Neuron (in vitro differentiated cells): ENCODE measurements around the gene CACNA1A.
"Not testable (repeated sequence)": the region's sequence is repeated elsewhere in the genome, so short reads cannot be mapped to it uniquely, and the experiment has no call there.

Source experiments
- H2AFZ ChIP-seq: one replicate; pipeline ENCODE4 v1.6.1; 2013; ENCODE audit warnings: low read depth, mild to moderate bottlenecking, inconsistent platforms, low read length, moderate library complexity
- H3K27me3 ChIP-seq: one replicate; pipeline ENCODE4 v1.6.1; 2013; ENCODE audit warnings: low read length; ENCODE audit not compliant: insufficient read depth
- H3K36me3 ChIP-seq: one replicate; pipeline ENCODE4 v1.6.1; 2013; ENCODE audit warnings: low read length; ENCODE audit not compliant: insufficient read depth
- H3K4me1 ChIP-seq: one replicate; pipeline ENCODE4 v1.6.1; 2013; ENCODE audit warnings: low read length; ENCODE audit not compliant: insufficient read depth
- H3K4me3 ChIP-seq: 2 replicates; pipeline ENCODE4 v1.5.1; 2013; ENCODE audit warnings: mild to moderate bottlenecking, low read length, moderate library complexity
- H3K9me3 ChIP-seq: one replicate; pipeline ENCODE4 v1.6.1; 2013; ENCODE audit warnings: low read length

The CACNA1A gene

DNA sequence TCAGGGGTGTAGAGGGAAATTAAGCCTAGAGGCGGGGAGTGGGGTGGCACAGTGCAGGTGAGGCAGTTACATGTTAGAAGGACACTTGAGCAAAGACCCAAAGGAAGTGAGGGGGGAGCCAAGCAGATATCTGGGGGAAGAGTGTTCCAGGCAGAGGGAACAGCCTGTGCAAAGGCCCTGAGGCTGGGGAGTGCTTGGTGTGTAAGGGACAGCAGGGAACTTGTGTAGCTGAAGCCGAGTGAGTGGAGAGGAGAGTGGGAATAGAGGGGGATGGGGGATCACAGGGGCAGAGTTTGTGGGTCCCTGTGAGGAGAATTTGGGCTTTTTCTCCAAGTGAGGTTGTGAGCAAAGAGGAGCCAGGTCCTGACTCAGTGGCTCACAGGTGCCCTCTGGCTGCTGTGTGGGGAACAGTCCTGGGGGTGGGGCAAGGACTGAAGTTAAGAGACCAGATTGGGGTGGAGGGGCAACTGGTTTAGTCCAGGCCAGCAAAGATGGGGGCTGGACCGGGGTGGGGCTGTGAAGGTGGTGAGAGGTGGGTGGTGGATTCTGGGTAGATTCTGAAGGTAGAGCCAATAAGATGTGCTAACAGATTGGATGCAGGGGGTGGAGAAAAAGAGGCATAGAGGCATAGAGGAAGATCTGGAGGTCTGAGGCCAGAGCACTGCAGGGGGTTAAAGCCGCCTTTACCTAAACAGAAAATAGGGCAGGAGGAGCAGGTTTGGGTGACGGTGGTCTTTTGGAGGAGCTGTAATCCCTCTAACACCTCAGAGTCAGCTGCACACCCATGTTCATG is 75.3 kb downstream of the CACNA1A start:
- Histone ChIP-seq H3K4me3 (no peak overlapping the region), H3K4me1 (no peaks in the 10 kb centered on the region), H3K9me3 (no peaks in the 10 kb centered on the region), H3K27me3 (no peaks in the 10 kb centered on the region), H3K36me3 (no peaks in the 10 kb centered on the region), H2AFZ (no peak overlapping the region)

DNA sequence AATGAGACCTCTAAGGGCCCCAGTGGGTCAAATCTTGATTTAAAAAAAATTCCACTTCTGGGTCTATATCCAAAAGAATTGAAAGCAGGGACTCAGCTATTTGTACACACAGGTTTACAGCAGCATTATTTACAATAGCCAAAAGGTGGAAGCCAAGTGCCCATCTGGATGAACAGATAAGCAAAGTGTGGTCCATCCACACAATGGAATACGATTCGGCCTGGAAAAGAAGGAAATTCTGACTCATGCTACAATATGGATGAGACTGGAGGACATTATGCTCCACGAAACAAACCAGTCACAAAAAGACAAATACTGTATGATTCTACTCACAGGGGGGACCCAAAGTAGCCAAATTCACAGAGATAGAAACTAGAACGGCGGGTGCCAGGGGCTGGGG is 76.7 kb downstream of the CACNA1A start:
- no peak overlapping the region for H2AFZ ChIP-seq
- no peaks in the 10 kb centered on the region for H3K27me3 ChIP-seq
- no peaks in the 10 kb centered on the region for H3K9me3 ChIP-seq
- H3K4me3 ChIP-seq: no peak overlapping the region
- H3K36me3 ChIP-seq: no peaks in the 10 kb centered on the region
- H3K4me1 ChIP-seq: no peaks in the 10 kb centered on the region

- H2AFZ ChIP-seq: no peak overlapping the region
- no peak overlapping the region for H3K4me3 ChIP-seq
- no peaks in the 10 kb centered on the region for H3K4me1 ChIP-seq
- no peaks in the 10 kb centered on the region for H3K27me3 ChIP-seq
- H3K9me3 ChIP-seq: no peaks in the 10 kb centered on the region
- no peaks in the 10 kb centered on the region for H3K36me3 ChIP-seq
Observed at GRCh38 chr19:13428352-13428751, 77.9 kb downstream of the CACNA1A start.

GRCh38 chr19:13427273-13428051 is 78.8 kb downstream of the CACNA1A start:
- H3K4me1 ChIP-seq: no peaks in the 10 kb centered on the region
- H3K9me3 ChIP-seq: no peaks in the 10 kb centered on the region
- no peaks in the 10 kb centered on the region for H3K36me3 ChIP-seq
- H3K27me3 ChIP-seq: no peaks in the 10 kb centered on the region
- H2AFZ ChIP-seq: no peak overlapping the region
- no peak overlapping the region for H3K4me3 ChIP-seq

DNA sequence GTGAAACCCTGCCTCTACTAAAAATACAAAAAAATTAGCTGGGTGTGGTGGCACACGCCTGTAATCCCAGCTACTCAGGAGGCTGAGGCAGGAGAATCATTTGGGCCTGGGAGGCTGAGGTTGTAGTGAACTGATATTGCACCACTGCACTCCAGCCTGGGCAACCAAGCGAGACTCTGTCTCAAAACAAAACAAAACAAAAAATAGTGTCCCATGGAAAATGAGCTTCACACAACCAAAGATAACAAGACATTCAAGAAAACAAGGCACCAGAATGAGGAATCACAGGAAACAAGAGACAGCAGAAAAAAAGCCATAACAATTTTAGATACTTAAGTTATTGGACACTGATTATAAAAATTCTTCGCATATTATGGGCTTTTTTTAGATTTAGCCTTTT is 80.4 kb downstream of the CACNA1A start:
- H3K36me3 ChIP-seq, H3K27me3 ChIP-seq, H2AFZ ChIP-seq: not testable (repeated sequence)

DNA sequence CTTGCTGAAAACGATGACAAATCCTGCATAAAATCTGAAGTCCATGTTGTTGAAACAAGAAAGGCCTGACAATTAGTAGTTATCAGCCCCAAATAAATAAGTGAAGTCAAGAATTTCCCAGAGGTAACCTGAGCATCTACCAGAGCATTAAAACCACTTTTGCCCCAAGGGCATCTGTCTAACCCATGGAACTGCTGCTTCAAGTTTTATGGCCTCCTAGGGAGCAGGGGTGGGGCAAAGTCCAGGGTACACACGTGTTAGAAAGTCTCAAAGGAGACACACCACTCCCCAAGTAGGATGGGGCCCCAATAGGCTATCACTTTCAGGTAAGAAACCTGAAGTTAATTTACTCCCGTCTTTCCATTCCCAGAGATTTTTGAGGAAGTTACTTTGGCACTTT is 81.1 kb downstream of the CACNA1A start:
- H3K27me3 ChIP-seq: no peaks in the 10 kb centered on the region
- H3K4me1 ChIP-seq: no peaks in the 10 kb centered on the region
- no peaks in the 10 kb centered on the region for H3K36me3 ChIP-seq

More for the DNA sequence above, 80.4 kb downstream of the CACNA1A start:
- H3K4me1 ChIP-seq, H3K4me3 ChIP-seq, H3K9me3 ChIP-seq: not testable (repeated sequence)

GRCh38 chr19:13420780-13421179 is 85.5 kb downstream of the CACNA1A start:
- Histone ChIP-seq H2AFZ (no peak overlapping the region), H3K27me3 (no peaks in the 10 kb centered on the region), H3K9me3 (no peaks in the 10 kb centered on the region), H3K36me3 (no peaks in the 10 kb centered on the region), H3K4me3 (no peak overlapping the region), H3K4me1 (no peaks in the 10 kb centered on the region)

More for the DNA sequence above, 81.1 kb downstream of the CACNA1A start:
- H3K9me3 ChIP-seq: no peaks in the 10 kb centered on the region
- no peak overlapping the region for H3K4me3 ChIP-seq
- no peak overlapping the region for H2AFZ ChIP-seq

GRCh38 chr19:13417054-13417453 is 89.2 kb downstream of the CACNA1A start:
- no peak overlapping the region for H2AFZ ChIP-seq
- H3K9me3 ChIP-seq: no peaks in the 10 kb centered on the region
- no peak overlapping the region for H3K4me3 ChIP-seq
- H3K27me3 ChIP-seq: no peaks in the 10 kb centered on the region
- H3K4me1 ChIP-seq: no peaks in the 10 kb centered on the region
- no peaks in the 10 kb centered on the region for H3K36me3 ChIP-seq

- no peaks in the 10 kb centered on the region for H3K9me3 ChIP-seq
- H3K4me1 ChIP-seq: peaks cover 18% of the 10 kb centered on the region
- H3K36me3 ChIP-seq: no peaks in the 10 kb centered on the region
- no peaks in the 10 kb centered on the region for H3K27me3 ChIP-seq
- no peak overlapping the region for H3K4me3 ChIP-seq
- no peak overlapping the region for H2AFZ ChIP-seq
Observed at GRCh38 chr19:13411899-13412298, 94.4 kb downstream of the CACNA1A start.

- Histone ChIP-seq H2AFZ (no peak overlapping the region), H3K4me3 (no peak overlapping the region), H3K4me1 (peaks cover 18% of the 10 kb centered on the region), H3K36me3 (no peaks in the 10 kb centered on the region), H3K9me3 (no peaks in the 10 kb centered on the region), H3K27me3 (no peaks in the 10 kb centered on the region)
Observed at GRCh38 chr19:13410946-13411345, 95.3 kb downstream of the CACNA1A start.

DNA sequence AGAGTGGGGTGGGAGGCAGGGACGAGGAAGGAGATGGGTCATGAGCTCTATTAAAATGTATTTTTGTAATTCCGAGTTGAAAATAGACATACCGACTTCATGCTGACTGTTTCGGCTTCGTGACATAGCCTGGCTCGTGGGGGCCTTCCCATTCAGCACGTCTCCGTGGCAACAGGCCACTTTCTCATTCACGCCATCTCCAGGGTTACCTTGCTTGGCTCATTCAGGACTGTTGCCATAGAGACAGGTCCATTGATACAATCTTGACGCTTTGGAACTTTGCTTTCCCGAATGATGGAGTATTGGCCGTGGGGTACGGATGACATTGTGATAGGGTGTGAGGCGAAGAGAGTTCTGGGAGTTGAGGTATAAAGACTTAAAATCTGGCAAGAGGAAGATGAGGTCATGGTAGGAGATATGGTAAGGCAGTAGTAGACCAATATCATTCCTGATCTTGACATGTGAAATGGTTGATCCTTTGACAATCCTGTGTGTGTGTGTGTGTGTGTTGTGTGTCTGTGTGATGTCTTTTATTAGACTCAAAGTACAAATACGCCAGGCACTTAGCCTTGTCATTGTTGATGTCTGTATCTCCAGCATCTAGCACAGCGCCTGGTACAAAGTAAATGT is 97.3 kb downstream of the CACNA1A start:
- Histone ChIP-seq H3K4me3 (no peak overlapping the region), H3K36me3 (no peaks in the 10 kb centered on the region), H3K9me3 (no peaks in the 10 kb centered on the region), H2AFZ (no peak overlapping the region), H3K27me3 (no peaks in the 10 kb centered on the region), H3K4me1 (peaks cover 18% of the 10 kb centered on the region)

DNA sequence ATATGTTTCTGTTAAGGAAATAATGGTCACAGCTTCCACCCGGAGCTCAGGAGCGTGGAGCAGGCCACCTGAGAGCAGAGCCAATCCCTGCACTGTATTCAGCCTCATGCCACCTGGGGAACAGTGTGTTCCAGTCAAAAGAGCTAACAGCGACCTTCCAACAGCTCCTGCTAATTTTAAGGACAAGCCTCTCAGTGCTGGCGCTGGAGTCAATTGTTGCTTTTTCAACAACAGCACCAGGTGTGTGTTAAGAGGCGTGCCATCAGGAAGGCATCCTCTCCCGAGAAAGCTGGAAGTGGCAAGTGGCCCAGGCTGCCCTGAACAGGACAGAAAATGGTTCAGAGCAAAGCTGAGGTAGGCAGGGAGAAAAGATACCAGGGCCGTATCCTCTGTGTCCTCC is 102.0 kb downstream of the CACNA1A start:
- Histone ChIP-seq H3K9me3 (peaks cover 2% of the 10 kb centered on the region), H2AFZ (no peak overlapping the region), H3K27me3 (no peaks in the 10 kb centered on the region), H3K36me3 (no peaks in the 10 kb centered on the region), H3K4me3 (no peak overlapping the region), H3K4me1 (peaks cover 14% of the 10 kb centered on the region)

GRCh38 chr19:13401388-13401787 is 104.9 kb downstream of the CACNA1A start:
- H3K27me3 ChIP-seq: no peaks in the 10 kb centered on the region
- H2AFZ ChIP-seq: no peak overlapping the region
- no peaks in the 10 kb centered on the region for H3K4me1 ChIP-seq
- H3K9me3 ChIP-seq: peaks cover 2% of the 10 kb centered on the region
- H3K4me3 ChIP-seq: no peak overlapping the region
- no peaks in the 10 kb centered on the region for H3K36me3 ChIP-seq
